ENCODE data around the gene MYEOV. TPM values are rescaled to one million over a fixed set of nuclear protein-coding genes. Genes with fewer than 3 reads are reported as not detected.

Gene MYEOV
- total and polyA plus RNA-seq, 2 of the 8 experiments (the other 6 are each of a cell fraction or from before 2014, with no cell fraction given) = 0.44 to 0.67 TPM

DNA sequence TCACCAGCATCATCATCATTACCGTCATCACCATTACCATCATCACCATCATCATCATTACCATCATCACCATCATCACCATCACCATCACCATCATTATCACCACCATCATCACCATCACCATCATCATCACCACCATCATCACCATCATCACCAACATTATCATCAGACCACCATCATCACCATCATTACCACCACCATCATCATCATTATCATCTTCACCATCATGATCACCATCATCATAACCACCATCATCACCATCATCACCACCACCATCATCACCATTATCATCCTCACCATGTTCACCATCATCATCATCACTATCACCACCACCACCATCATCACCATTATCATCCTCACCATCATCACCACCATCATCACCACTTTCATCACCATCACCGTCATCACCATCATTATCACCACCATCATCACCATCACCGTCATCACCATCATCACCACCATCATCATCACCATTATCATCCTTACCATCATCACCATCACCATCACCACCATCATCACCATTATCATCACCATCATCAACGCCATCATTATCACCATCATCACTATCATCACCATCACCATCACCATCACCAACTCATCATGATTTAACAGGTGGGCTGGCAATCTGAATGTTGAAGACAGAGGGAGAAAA is 2.4 kb upstream of the MYEOV start:
- Histone ChIP-seq H2BK20ac (ENCODE audit: low read length) (no peak overlapping the region), H3K14ac (ENCODE audit: insufficient read length) (no peak overlapping the region), H4K91ac (replicated peaks; ENCODE audit: insufficient read length, low read length) (no peak overlapping the region), H3K27me3 (replicated peaks in 1 of 4; ENCODE audit: control insufficient read depth in 3 of 4, extremely low read depth in 1 of 4, insufficient read depth in 3 of 4, low read length in 3 of 4) (peaks cover 0 to 2% (median 0%) of the 10 kb centered on the region in 4 experiments; a peak in 1 of 7 replicates), H3K27ac (ENCODE audit: low read depth, low read length) (no peak overlapping the region), H3K4me1 (replicated peaks in 1 of 4; ENCODE audit: control insufficient read depth in 3 of 4, insufficient read depth in 4 of 4, low read length in 3 of 4) (peaks cover 0 to 13% (median 8%) of the 10 kb centered on the region in 4 experiments; a peak in 6 of 7 replicates), H3K4ac (replicated peaks; ENCODE audit: insufficient read length, low read depth, low read length) (no peak overlapping the region), H3K4me3 (ENCODE audit: extremely low read depth in 1 of 4, insufficient read depth in 2 of 4, low read depth in 3 of 4, low read length in 4 of 4) (no peak overlapping the region), H3K79me1 (ENCODE audit: low read depth, low read length) (no peaks in the 10 kb centered on the region), H4K8ac (ENCODE audit: extremely low read depth, insufficient read depth, low read length) (no peak overlapping the region), H3K23ac (ENCODE audit: insufficient read length) (no peak overlapping the region), H2BK5ac (ENCODE audit: low read depth, low read length) (no peak overlapping the region), H3K4me2 (ENCODE audit: insufficient read depth in 1 of 2, low read depth in 2 of 2, low read length in 2 of 2) (no peak overlapping the region), H3K9me3 (ENCODE audit: insufficient read depth in 2 of 2, low read depth in 1 of 2, low read length in 1 of 2) (0 out of 4 replicates have a peak, but pooled peaks cover 0 to 2% of the 10 kb centered on the region in 2 experiments), H3K56ac (replicated peaks; ENCODE audit: insufficient read length, low read depth, low read length) (peak overlapping the region; percentile 94), H4K5ac (ENCODE audit: insufficient read length, low read depth, low read length) (no peak overlapping the region), H2AK5ac (ENCODE audit: low read depth, low read length) (peak overlapping the region; percentile 96; the same call in 1 of the 2 replicates), H3K36me3 (ENCODE audit: control insufficient read depth in 2 of 4, insufficient read depth in 4 of 4, low read length in 3 of 4) (no peaks in the 10 kb centered on the region), H3K79me2 (ENCODE audit: control insufficient read depth in 1 of 2, insufficient read depth in 2 of 2, low read length in 2 of 2) (no peaks in the 10 kb centered on the region), H2BK12ac (ENCODE audit: low read depth, low read length) (no peak overlapping the region), H2BK15ac (ENCODE audit: low read length) (no peak overlapping the region), H3K23me2 (ENCODE audit: low read depth, low read length) (peaks cover 7% of the 10 kb centered on the region; the same call in 1 of the 2 replicates), H3K18ac (ENCODE audit: extremely low read depth, low read length) (no peak overlapping the region), H2BK120ac (replicated peaks; ENCODE audit: low read depth, low read length) (no peak overlapping the region), H4K20me1 (replicated peaks in 1 of 2; ENCODE audit: control insufficient read depth in 1 of 2, insufficient read depth in 2 of 2, low read length in 2 of 2) (peaks cover 0 to 7% of the 10 kb centered on the region in 2 experiments), H2AFZ (ENCODE audit: low read length) (no peak overlapping the region), H3K9ac (replicated peaks in 1 of 4; ENCODE audit: extremely low read depth in 1 of 4, low read depth in 3 of 4, low read length in 3 of 4) (no peak overlapping the region)
- FAIRE-seq (no peak), DNase-seq (ENCODE audit: low read depth in 1 of 2, low spot score in 2 of 2) (no peak)
- 86% methylated on average over 4 of the region's 4 CpGs; no CpG with 5 or more reads in 1 of the 2 experiments for WGBS, 2 experiments (ENCODE audit: extremely low coverage in 1 of 2, insufficient coverage in 1 of 2, insufficient read length in 1 of 2, insufficient replicate concordance in 2 of 2, low coverage in 1 of 2, low lambda C conversion rate in 2 of 2, missing lambda C conversion rate in 1 of 2)
- CTCF ChIA-PET (ENCODE audit: partially characterized antibody) = interaction anchor here (0.9 to 4.5 kb wide), 11 partner anchors 14 to 353 kb away, joined by 3 to 31 read pairs (median 12); no protein-coding TSS in a partner anchor
- TF ChIP-seq KDM4A (IDR thresholded peaks at IDR 0.05; ENCODE audit: low read depth, low read length, severe bottlenecking) = no peak
- no peak for TF ChIP-seq GABPA (IDR thresholded peaks at IDR 0.05; ENCODE audit: borderline replicate concordance, insufficient read depth, low read length)
- TF ChIP-seq PHF8 (conservative IDR thresholded peaks at IDR 0.05; ENCODE audit: low read depth, low read length) = no peak
- no peak for TF ChIP-seq CBX8 (IDR thresholded peaks at IDR 0.05; ENCODE audit: borderline replicate concordance, low read depth, low read length)
- TF ChIP-seq ASH2L (IDR thresholded peaks at IDR 0.05; ENCODE audit: low read length) = no peak
- no peak for TF ChIP-seq NANOG (IDR thresholded peaks at IDR 0.05; ENCODE audit: insufficient read depth, low read depth, low read length, poor library complexity, severe bottlenecking)
- POLR2A ChIA-PET (ENCODE audit: partially characterized antibody) = interaction anchor here (0.6 kb wide), 1 partner anchor 168 kb away, joined by 3 read pairs; no protein-coding TSS in a partner anchor

Measured in H1 (cell line).